Fibroblast of skin of right quadriceps (primary cell): ENCODE results near the gene SRC.

ENCODE experiments used
- DNase-seq: peaks from one replicate; pipeline ENCODE4 v3.0.0-alpha.2; 2013

SRC gene

GRCh38 chr20:37437676-37438075 is 91.7 kb downstream of the SRC start:
- no peak for DNase-seq

GRCh38 chr20:37438464-37439222 is 92.7 kb downstream of the SRC start:
- DNase-seq, result no peak

GRCh38 chr20:37439223-37439933 is 93.4 kb downstream of the SRC start:
- DNase-seq, result no peak

GRCh38 chr20:37441023-37441422 is 95.1 kb downstream of the SRC start:
- no peak for DNase-seq

GRCh38 chr20:37442547-37442946 is 96.6 kb downstream of the SRC start:
- DNase-seq, result no peak

- no peak for DNase-seq
Measured at GRCh38 chr20:37442986-37443385, 97.0 kb downstream of the SRC start.

GRCh38 chr20:37443596-37443995 is 97.7 kb downstream of the SRC start:
- no peak for DNase-seq

- DNase-seq, result no peak
Measured at GRCh38 chr20:37445041-37445440, 99.1 kb downstream of the SRC start.

GRCh38 chr20:37446286-37447032 is 100.5 kb downstream of the SRC start:
- DNase-seq, result no peak

- DNase-seq, result no peak
Measured at GRCh38 chr20:37447688-37448087, 101.7 kb downstream of the SRC start.

- DNase-seq, result no peak
Measured at GRCh38 chr20:37449276-37449675, 103.3 kb downstream of the SRC start.

GRCh38 chr20:37450344-37450743 is 104.4 kb downstream of the SRC start:
- no peak for DNase-seq

GRCh38 chr20:37451616-37452015 is 105.7 kb downstream of the SRC start:
- DNase-seq, result no peak

GRCh38 chr20:37452236-37452635 is 106.3 kb downstream of the SRC start:
- no peak for DNase-seq

- no peak for DNase-seq
Measured at GRCh38 chr20:37453288-37453687, 107.3 kb downstream of the SRC start.

- no peak for DNase-seq
Measured at GRCh38 chr20:37453836-37454235, 107.9 kb downstream of the SRC start.

GRCh38 chr20:37454636-37455385 is 108.9 kb downstream of the SRC start:
- DNase-seq, result no peak
